ENCODE data around the gene RASGEF1B.
A peak's percentile ranks its signal among the peaks of the same experiment; 100 is the strongest.

The RASGEF1B gene

GRCh38 chr4:81471588-81472280 lies at the start of gene RASGEF1B:
RASGEF1B (minus strand) TSS chr4:81471907; CDS start chr4:81459508, 12,399 bp downstream.
- peak within 1 kb of the TSS; percentile 93 for H3K4me3 Mint-ChIP-seq
- no peaks in the 10 kb centered on the region for H3K9me3 Mint-ChIP-seq
- H3K4me1 Mint-ChIP-seq = peaks cover 44% of the 10 kb centered on the region
- peak within 1 kb of the TSS; percentile 91 for H3K27ac Mint-ChIP-seq
- peaks cover 15% of the 10 kb centered on the region for H3K36me3 Mint-ChIP-seq
- DNase-seq (ENCODE audit: low spot score in 2 of 2) (peak; percentile 94 to 97), ATAC-seq (peak; percentile 94)

GRCh38 chr4:81519856-81520255 lies 48.1 kb upstream of the RASGEF1B start:
- no peak for ATAC-seq
- no peak for DNase-seq (ENCODE audit: low spot score in 2 of 2)
- Mint-ChIP-seq H3K4me3 (no peak overlapping the region), H3K27ac (no peak overlapping the region), H3K9me3 (no peaks in the 10 kb centered on the region), H3K36me3 (no peaks in the 10 kb centered on the region), H3K4me1 (no peaks in the 10 kb centered on the region)

GRCh38 chr4:81519427-81519773 lies 47.7 kb upstream of the RASGEF1B start:
- DNase-seq (ENCODE audit: low spot score in 2 of 2) (no peak), ATAC-seq (no peak)
- Mint-ChIP-seq H3K9me3 (no peaks in the 10 kb centered on the region), H3K36me3 (no peaks in the 10 kb centered on the region), H3K4me1 (no peaks in the 10 kb centered on the region), H3K4me3 (no peak overlapping the region), H3K27ac (no peak overlapping the region)

- H3K9me3 Mint-ChIP-seq = no peaks in the 10 kb centered on the region
- H3K36me3 Mint-ChIP-seq = no peaks in the 10 kb centered on the region
- no peak overlapping the region for H3K4me3 Mint-ChIP-seq
- H3K27ac Mint-ChIP-seq = no peak overlapping the region
- no peak for ATAC-seq
- H3K4me1 Mint-ChIP-seq = no peaks in the 10 kb centered on the region
- DNase-seq (ENCODE audit: low spot score in 2 of 2) = no peak
Observed at GRCh38 chr4:81518762-81519426, 47.2 kb upstream of the RASGEF1B start.

- DNase-seq (ENCODE audit: low spot score in 2 of 2) = no peak
- ATAC-seq = no peak
- Mint-ChIP-seq H3K4me3 (no peak overlapping the region), H3K9me3 (no peaks in the 10 kb centered on the region), H3K36me3 (no peaks in the 10 kb centered on the region), H3K27ac (no peak overlapping the region), H3K4me1 (no peaks in the 10 kb centered on the region)
Observed at GRCh38 chr4:81516241-81516640, 44.5 kb upstream of the RASGEF1B start.

- no peak overlapping the region for H3K4me3 Mint-ChIP-seq
- H3K27ac Mint-ChIP-seq = no peak overlapping the region
- ATAC-seq = no peak
Observed at GRCh38 chr4:81512757-81513501, 41.2 kb upstream of the RASGEF1B start.

GRCh38 chr4:81512001-81512756 lies 40.5 kb upstream of the RASGEF1B start:
- DNase-seq (ENCODE audit: low spot score in 2 of 2) (no peak), ATAC-seq (no peak)
- Mint-ChIP-seq H3K4me3 (no peak overlapping the region), H3K27ac (no peak overlapping the region), H3K4me1 (peaks cover 29% of the 10 kb centered on the region), H3K36me3 (no peaks in the 10 kb centered on the region), H3K9me3 (no peaks in the 10 kb centered on the region)

More at GRCh38 chr4:81512757-81513501, 41.2 kb upstream of the RASGEF1B start:
- DNase-seq (ENCODE audit: low spot score in 2 of 2) = no peak
- H3K9me3 Mint-ChIP-seq = no peaks in the 10 kb centered on the region
- peaks cover 24% of the 10 kb centered on the region for H3K4me1 Mint-ChIP-seq
- H3K36me3 Mint-ChIP-seq = no peaks in the 10 kb centered on the region

GRCh38 chr4:81510643-81511178 lies 39.0 kb upstream of the RASGEF1B start:
- ATAC-seq (no peak), DNase-seq (ENCODE audit: low spot score in 2 of 2) (no peak)
- no peak overlapping the region for H3K4me3 Mint-ChIP-seq
- H3K4me1 Mint-ChIP-seq = peaks cover 40% of the 10 kb centered on the region
- H3K9me3 Mint-ChIP-seq = no peaks in the 10 kb centered on the region
- H3K36me3 Mint-ChIP-seq = no peaks in the 10 kb centered on the region
- no peak overlapping the region for H3K27ac Mint-ChIP-seq

- peaks cover 49% of the 10 kb centered on the region for H3K4me1 Mint-ChIP-seq
- H3K9me3 Mint-ChIP-seq = no peaks in the 10 kb centered on the region
- H3K4me3 Mint-ChIP-seq = no peak overlapping the region
- no peak overlapping the region for H3K27ac Mint-ChIP-seq
- H3K36me3 Mint-ChIP-seq = no peaks in the 10 kb centered on the region
- DNase-seq (ENCODE audit: low spot score in 2 of 2) = no peak
- ATAC-seq = peak; percentile 5
Observed at GRCh38 chr4:81509822-81510221, 38.1 kb upstream of the RASGEF1B start.

GRCh38 chr4:81509191-81509590 lies 37.5 kb upstream of the RASGEF1B start:
- Mint-ChIP-seq H3K9me3 (no peaks in the 10 kb centered on the region), H3K4me1 (peaks cover 55% of the 10 kb centered on the region), H3K27ac (peak overlapping the region; percentile 8), H3K4me3 (no peak overlapping the region), H3K36me3 (no peaks in the 10 kb centered on the region)
- DNase-seq (ENCODE audit: low spot score in 2 of 2) (no peak), ATAC-seq (no peak)

GRCh38 chr4:81508411-81509185 lies 36.9 kb upstream of the RASGEF1B start:
- Mint-ChIP-seq H3K4me1 (peaks cover 60% of the 10 kb centered on the region), H3K9me3 (no peaks in the 10 kb centered on the region), H3K27ac (peak overlapping the region; percentile 8), H3K4me3 (no peak overlapping the region), H3K36me3 (no peaks in the 10 kb centered on the region)
- no peak for DNase-seq (ENCODE audit: low spot score in 2 of 2)
- peak; percentile 74 for ATAC-seq

- no peaks in the 10 kb centered on the region for H3K36me3 Mint-ChIP-seq
- ATAC-seq (no peak), DNase-seq (ENCODE audit: low spot score in 2 of 2) (no peak)
- peaks cover 60% of the 10 kb centered on the region for H3K4me1 Mint-ChIP-seq
- H3K9me3 Mint-ChIP-seq = no peaks in the 10 kb centered on the region
- no peak overlapping the region for H3K4me3 Mint-ChIP-seq
- H3K27ac Mint-ChIP-seq = no peak overlapping the region
Observed at GRCh38 chr4:81507530-81507929, 35.8 kb upstream of the RASGEF1B start.

GRCh38 chr4:81506731-81507130 lies 35.0 kb upstream of the RASGEF1B start:
- DNase-seq (ENCODE audit: low spot score in 2 of 2) (no peak), ATAC-seq (peak; percentile 75)
- no peaks in the 10 kb centered on the region for H3K9me3 Mint-ChIP-seq
- no peak overlapping the region for H3K4me3 Mint-ChIP-seq
- peaks cover 60% of the 10 kb centered on the region for H3K4me1 Mint-ChIP-seq
- no peaks in the 10 kb centered on the region for H3K36me3 Mint-ChIP-seq
- H3K27ac Mint-ChIP-seq = peak overlapping the region; percentile 24

GRCh38 chr4:81505726-81506125 lies 34.0 kb upstream of the RASGEF1B start:
- peaks cover 58% of the 10 kb centered on the region for H3K4me1 Mint-ChIP-seq

More at GRCh38 chr4:81505726-81506125, 34.0 kb upstream of the RASGEF1B start:
- Mint-ChIP-seq H3K4me3 (peak overlapping the region; percentile 21), H3K27ac (no peak overlapping the region), H3K9me3 (no peaks in the 10 kb centered on the region), H3K36me3 (no peaks in the 10 kb centered on the region)
- DNase-seq (ENCODE audit: low spot score in 2 of 2) (no peak), ATAC-seq (no peak)
